Inflammatory macrophage (primary cell): ENCODE measurements around the gene C1orf159.
A peak's percentile ranks its signal among the peaks of the same experiment; 100 is the strongest.

Experiments used
- DNase-seq, 2 donors: peaks; one replicate each; pipeline ENCODE4 v3.0.0-alpha.2; 2020 to 2022

The C1orf159 gene

GRCh38 chr1:1132042-1132950, 16.4 kb upstream of the C1orf159 start:
- no peak for DNase-seq

GRCh38 chr1:1130206-1131120, 14.6 kb upstream of the C1orf159 start:
- DNase-seq: no peak

GRCh38 chr1:1129381-1129821, 13.5 kb upstream of the C1orf159 start:
- no peak for DNase-seq

DNA sequence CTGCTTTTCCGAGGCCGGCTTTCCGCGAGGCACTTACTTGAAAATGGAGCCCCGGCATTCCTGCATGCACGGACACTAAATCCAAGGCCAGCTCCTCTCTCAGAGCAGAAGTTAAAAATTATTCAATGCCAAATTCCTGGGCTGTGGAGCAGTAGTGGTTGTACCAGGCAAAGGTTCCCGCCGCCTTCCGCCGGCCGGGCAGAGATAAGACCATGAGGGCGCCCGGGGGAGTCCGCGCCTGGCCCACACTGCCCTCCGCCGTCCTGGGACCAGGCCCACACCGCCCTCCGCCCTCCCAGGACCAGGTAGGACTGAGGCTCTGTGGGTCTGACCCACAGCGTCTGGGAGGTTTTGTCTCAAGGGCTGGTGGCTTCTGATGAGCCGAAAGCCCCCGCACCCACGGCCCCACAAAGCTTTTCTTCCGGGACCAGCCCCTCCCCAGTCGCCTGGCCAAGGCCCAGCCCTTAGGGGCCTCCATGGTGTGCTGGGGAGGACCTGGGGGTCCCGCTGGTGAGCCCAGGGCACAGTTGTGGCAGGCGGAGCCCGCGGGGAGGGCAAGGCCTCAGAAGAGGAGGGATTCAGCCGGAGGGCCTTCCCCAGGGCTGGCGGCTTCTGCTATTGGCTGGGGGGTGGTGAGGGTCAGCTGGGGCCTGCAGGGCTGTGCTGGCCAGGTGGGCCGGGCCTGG, 12.7 kb upstream of the C1orf159 start:
- DNase-seq: no peak

DNA sequence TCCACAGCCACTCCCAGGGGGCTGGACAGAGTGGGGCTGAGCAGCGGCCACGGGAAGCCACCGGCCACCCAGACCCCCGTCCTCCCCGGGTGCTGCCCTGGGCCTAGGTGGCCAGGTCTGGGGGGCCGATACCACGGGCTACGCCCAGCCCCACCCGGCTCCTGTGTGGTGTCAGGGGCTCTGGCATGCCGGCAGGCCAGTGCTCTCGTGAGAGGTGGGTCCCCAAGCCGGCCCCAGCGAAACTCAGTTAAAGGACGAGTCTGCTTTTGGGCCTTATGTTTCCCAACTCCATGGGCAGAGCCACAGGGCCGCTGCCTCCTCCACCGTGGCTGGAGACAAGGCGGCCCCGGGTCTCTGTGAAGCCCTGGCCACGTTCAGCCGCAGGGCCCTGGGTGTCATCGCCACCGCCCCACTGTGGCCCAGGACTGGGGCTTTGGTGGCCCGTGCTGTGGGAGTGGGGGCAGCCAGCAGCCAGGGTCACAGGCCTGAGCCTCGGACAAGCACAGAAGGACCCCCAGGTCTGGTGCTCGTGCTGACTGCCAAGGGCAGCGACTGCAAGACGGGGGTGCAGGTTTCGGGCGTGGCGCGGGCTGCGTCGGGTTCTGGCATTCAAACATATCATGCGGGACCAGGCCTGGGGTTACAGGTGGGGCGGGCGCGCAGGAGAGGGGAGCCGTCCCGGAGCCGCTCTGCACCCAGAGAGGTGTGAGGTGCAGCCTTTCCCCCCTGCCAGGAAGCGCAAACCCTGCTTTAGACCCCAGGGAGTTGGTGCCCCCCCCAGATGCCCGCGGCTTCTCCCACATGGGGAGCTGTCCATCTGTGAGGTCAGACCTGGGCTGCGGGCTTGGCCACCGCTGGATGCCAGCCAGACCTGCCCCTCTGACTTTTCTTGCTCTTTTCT, 11.9 kb upstream of the C1orf159 start:
- DNase-seq: no peak

DNA sequence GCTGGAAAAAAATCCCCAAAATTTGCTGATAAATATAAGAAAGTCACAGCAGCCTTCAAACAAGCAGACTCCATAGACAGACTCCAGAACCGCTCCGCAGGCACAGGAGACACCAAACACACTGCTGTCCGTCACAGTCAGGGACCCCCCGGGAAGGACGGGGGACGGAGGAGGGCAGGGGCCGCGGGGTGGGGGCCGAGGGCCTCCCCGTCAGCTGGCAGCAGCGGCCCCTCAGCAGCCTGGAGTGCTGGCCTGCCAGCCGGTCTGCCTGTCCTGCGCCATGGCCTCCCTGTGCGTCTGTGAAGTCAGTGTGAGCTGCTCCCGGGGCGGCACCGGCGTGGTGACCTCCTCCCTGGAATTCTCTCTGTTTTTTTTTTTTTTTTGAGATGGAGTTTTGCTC, 10.1 kb upstream of the C1orf159 start:
- DNase-seq: no peak

DNA sequence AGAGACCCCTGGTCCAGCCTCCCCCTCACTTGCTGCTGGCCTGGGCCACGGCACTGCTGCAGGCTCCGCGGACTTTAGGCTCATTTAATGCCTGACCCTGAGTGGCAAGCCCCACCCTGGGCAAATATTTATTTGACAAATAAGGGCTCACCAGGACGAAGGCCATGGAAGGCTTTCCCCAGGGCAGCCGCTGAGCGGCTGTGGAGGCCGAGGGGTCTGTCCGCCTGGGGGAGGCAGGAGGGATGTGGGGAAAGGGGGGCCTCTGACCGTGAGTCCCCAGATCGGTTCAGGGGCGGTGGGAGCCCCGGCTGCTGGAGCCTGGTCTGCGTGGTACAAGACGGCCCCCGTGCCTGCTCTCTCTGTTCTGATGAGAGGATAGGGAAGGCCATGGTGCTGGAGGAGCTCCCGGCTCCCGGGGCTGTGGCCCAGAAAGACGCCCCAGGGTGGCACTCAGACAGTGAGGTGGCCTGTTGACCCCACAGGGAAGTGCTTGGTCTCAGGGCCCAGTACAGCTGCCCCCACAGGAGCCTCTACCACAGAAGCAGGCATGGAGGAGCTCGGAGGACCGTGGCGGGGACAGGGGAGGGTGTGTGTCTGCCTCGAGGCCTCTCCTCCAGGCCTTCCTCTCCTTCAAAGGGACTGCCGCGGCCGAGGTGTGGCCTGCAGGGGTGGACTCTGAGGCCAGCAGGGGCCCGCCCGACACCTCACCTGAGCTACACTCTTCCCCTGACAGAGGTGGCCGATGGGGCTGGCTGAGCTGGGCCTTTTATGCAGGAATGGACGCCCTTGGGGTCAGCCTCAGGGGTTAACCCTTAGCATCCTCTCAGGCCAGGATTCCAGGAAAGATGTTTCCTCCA, 9.1 kb upstream of the C1orf159 start:
- no peak for DNase-seq

- no peak for DNase-seq
Measured at GRCh38 chr1:1124508-1124785, 8.6 kb upstream of the C1orf159 start.

GRCh38 chr1:1123581-1124507, 8.0 kb upstream of the C1orf159 start:
- DNase-seq: peak; percentile 48 to 50

DNA sequence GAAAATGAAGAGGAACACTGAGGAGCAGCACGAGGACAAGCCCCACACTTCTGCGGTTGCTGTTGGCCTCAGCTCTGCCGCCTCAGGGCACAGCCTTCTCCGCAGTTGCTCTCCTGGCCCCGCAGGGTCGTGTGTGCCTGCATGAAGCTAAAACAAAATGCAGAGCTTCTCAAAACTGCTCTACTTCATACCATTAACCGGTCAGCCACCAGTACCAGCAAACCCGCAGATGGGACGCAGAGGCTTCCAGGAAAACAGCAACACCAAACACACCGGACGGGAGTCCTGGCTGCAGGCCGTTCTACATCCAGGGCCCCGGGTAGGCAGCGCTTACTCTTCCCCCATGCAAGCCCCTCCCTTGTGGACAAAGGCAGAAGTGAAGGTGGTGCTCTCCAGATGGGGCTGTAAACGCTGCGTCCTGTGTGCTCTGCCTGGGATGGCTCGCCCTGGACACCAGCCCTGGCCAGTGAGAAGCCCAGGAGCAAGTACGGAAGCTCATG, 7.1 kb upstream of the C1orf159 start:
- DNase-seq: no peak

- DNase-seq: peak; percentile 61 to 79
Measured at GRCh38 chr1:1122078-1122811, 6.4 kb upstream of the C1orf159 start.

GRCh38 chr1:1121611-1122077, 5.8 kb upstream of the C1orf159 start:
- no peak for DNase-seq

GRCh38 chr1:1120866-1121591, 5.1 kb upstream of the C1orf159 start:
- DNase-seq: no peak

DNA sequence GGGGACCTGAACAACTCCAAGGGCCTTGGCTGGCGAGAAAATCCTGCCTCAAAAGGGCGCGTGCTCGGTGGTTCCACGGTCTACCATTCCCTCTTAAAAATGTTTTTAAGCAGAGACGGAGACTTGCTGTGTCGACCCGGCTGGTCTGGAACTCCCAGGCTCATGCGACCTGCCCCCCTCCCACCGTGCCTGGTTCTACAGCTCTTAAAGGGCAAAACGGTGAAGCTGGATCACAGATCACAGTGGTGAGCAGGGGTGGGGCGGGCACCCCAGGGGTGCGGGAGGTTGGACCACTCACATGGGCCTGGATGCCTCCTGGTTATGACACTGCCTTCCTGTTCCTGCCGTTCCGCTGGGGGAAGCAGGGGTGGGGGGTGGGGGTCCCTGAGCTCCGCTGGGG, 4.2 kb upstream of the C1orf159 start:
- DNase-seq: no peak

- no peak for DNase-seq
Measured at GRCh38 chr1:1119272-1119890, 3.5 kb upstream of the C1orf159 start.

DNA sequence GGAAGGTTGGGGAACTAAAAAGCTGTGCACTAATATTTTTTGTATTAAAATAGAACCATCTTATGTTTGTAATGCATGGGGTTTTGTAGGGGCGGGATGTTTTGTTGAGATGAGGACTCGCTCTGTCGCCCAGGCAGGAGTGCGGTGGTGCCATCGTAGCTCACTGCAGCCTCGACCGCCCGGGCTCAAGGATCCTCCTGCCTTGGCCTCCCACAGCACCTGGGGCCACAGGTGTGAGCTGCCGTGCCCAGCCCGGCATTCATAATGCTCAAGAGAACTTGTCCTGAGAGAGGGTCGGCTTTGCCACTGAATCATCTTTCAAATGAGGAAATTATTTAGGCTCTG, 3.0 kb upstream of the C1orf159 start:
- DNase-seq: no peak

- DNase-seq: no peak
Measured at GRCh38 chr1:1118011-1118875, 2.4 kb upstream of the C1orf159 start.
